ENCODE results near the gene KCNT2.

Gene KCNT2

DNA sequence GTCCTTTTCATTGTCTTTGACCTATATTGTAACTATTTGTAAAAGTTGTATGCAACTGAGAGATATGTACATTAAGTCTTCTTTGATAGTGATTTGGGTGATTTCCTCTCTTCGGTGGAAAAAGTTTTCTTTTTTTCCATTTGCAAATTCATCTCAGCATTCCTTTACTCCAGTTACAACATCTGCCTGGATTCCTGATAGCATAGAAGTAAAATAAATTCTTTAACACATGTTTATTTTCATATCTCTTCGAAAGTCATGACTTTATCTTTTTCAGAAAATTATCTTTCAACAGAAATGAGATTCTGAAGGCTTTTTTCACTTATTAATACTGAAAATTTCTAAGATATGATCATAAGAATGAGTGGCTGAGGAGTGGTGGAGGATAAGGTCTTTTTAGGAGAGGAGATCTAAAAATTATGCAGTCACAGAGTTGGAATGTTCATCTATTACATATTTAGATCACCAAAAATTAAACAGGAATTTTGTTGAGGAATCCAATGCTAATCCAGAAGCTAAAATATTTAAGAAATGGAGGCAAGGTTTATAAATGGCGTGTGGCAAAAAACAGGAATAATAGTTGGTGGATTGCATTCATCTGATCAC is 400.5 kb downstream of the KCNT2 start:
- Mint-ChIP-seq H3K4me1 (no peaks in the 10 kb centered on the region), H3K27ac (no peak overlapping the region), H3K9me3 (no peaks in the 10 kb centered on the region), H3K4me3 (no peak overlapping the region), H3K27me3 (ENCODE audit: low read depth, poor library complexity) (no peaks in the 10 kb centered on the region), H3K36me3 (ENCODE audit: low read depth) (no peaks in the 10 kb centered on the region)
- DNase-seq, result no peak
- no peak for TF ChIP-seq CTCF (IDR thresholded peaks at IDR 0.05)

DNA sequence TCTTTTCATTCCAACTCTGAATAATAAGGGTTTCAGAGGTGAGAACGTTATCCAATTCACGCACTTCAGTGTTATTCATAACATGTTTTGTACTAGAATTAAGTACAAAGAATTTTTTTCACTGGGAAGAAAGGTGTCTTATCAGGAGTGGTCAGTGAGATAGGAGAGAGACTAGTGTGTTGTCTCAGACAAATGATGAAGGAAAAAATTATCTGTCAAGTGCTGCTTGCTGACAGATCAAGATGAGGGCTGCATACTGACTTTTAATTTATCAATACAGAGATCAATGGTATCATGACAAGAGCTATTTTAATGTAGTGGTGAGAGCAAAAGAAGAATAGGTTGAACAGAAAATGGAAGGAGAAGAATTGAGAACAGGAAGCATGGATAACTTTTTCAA is 402.4 kb downstream of the KCNT2 start:
- H3K27me3 Mint-ChIP-seq (ENCODE audit: low read depth, poor library complexity), result no peaks in the 10 kb centered on the region
- no peak overlapping the region for H3K27ac Mint-ChIP-seq
- no peaks in the 10 kb centered on the region for H3K9me3 Mint-ChIP-seq
- DNase-seq, result no peak
- H3K4me1 Mint-ChIP-seq, result no peaks in the 10 kb centered on the region
- no peak for TF ChIP-seq CTCF (IDR thresholded peaks at IDR 0.05)
- no peaks in the 10 kb centered on the region for H3K36me3 Mint-ChIP-seq (ENCODE audit: low read depth)
- H3K4me3 Mint-ChIP-seq, result no peak overlapping the region

DNA sequence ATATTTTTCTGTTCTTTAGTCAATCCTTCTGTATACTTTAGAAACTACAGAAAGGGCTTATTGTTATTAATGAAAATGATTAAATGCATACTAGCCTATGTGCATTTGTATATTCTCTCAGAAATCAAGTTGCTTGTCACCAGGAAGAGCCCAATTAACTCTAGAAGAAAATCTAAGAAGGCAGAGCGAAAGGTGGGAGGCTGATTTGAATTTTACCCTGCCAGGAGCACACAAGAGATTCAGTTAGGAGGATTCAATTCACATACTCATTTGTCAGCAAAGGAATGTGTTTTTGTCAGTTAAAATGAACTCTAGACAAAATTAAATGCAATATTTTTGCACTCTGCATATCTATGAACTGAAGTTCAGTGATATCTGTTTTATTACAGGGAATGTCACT is 411.8 kb downstream of the KCNT2 start:
- peaks cover 7% of the 10 kb centered on the region for H3K9me3 Mint-ChIP-seq
- H3K4me3 Mint-ChIP-seq, result no peak overlapping the region
- no peaks in the 10 kb centered on the region for H3K4me1 Mint-ChIP-seq
- H3K27me3 Mint-ChIP-seq (ENCODE audit: low read depth, poor library complexity), result no peaks in the 10 kb centered on the region
- H3K27ac Mint-ChIP-seq, result no peak overlapping the region
- DNase-seq, result no peak
- TF ChIP-seq CTCF (IDR thresholded peaks at IDR 0.05), result no peak
- H3K36me3 Mint-ChIP-seq (ENCODE audit: low read depth), result no peaks in the 10 kb centered on the region

- Mint-ChIP-seq H3K27ac (no peak overlapping the region), H3K36me3 (ENCODE audit: low read depth) (no peaks in the 10 kb centered on the region), H3K4me3 (no peak overlapping the region), H3K9me3 (peaks cover 28% of the 10 kb centered on the region), H3K27me3 (ENCODE audit: low read depth, poor library complexity) (no peaks in the 10 kb centered on the region), H3K4me1 (no peaks in the 10 kb centered on the region)
- TF ChIP-seq CTCF (IDR thresholded peaks at IDR 0.05), result no peak
- no peak for DNase-seq
Measured at GRCh38 chr1:196193896-196194559, 414.2 kb downstream of the KCNT2 start.

DNA sequence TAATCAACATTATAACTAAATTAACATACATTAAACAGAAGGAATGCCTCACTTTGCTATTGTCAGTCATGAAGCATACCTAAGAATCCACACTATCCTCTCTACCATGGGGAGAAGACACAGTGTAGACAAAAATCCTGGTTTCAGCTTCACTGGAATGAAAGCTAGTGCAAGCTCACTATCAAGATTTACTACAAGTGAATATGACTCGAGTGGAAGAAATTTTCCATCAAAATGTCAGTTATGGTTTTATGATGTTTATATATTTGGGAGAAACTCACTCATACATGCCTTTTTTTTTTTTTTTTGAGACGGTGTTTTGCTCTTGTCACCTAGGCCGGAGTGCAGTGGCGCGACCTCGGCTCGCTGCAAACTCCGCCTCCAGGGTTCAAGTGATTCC is 424.3 kb downstream of the KCNT2 start:
- Mint-ChIP-seq H3K4me1 (no peaks in the 10 kb centered on the region), H3K36me3 (ENCODE audit: low read depth) (no peaks in the 10 kb centered on the region), H3K9me3 (no peaks in the 10 kb centered on the region), H3K4me3 (no peak overlapping the region), H3K27me3 (ENCODE audit: low read depth, poor library complexity) (no peaks in the 10 kb centered on the region), H3K27ac (no peak overlapping the region)
- DNase-seq, result no peak
- TF ChIP-seq CTCF (IDR thresholded peaks at IDR 0.05), result no peak

GRCh38 chr1:196181594-196181878 is 426.7 kb downstream of the KCNT2 start:
- H3K4me1 Mint-ChIP-seq, result no peaks in the 10 kb centered on the region
- TF ChIP-seq CTCF (IDR thresholded peaks at IDR 0.05), result no peak
- no peaks in the 10 kb centered on the region for H3K9me3 Mint-ChIP-seq
- H3K36me3 Mint-ChIP-seq (ENCODE audit: low read depth), result no peaks in the 10 kb centered on the region
- no peak for DNase-seq
- peak overlapping the region; percentile 17 for H3K27ac Mint-ChIP-seq
- no peak overlapping the region for H3K4me3 Mint-ChIP-seq
- no peaks in the 10 kb centered on the region for H3K27me3 Mint-ChIP-seq (ENCODE audit: low read depth, poor library complexity)

Data from nephron progenitor cell (in vitro differentiated cells).